Skeletal muscle satellite cell (primary cell): ENCODE results near the gene TRIM67.
A peak's percentile ranks its signal among the peaks of the same experiment; 100 is the strongest.

Experiments used
- H3K27me3 ChIP-seq: 2 replicates; pipeline ENCODE4 v1.7.0; 2013; ENCODE audit warnings: low read length; ENCODE audit not compliant: control insufficient read depth, insufficient read depth
- H3K36me3 ChIP-seq: 2 replicates; pipeline ENCODE4 v1.7.0; 2013; ENCODE audit warnings: mild to moderate bottlenecking, control low read depth, low read length; ENCODE audit not compliant: insufficient read depth
- H3K4me1 ChIP-seq: 2 replicates; pipeline ENCODE4 v1.7.0; 2013; ENCODE audit warnings: low read length; ENCODE audit not compliant: control insufficient read depth, insufficient read depth
- H3K4me2 ChIP-seq: 2 replicates; pipeline ENCODE4 v1.7.0; 2013; ENCODE audit warnings: mild to moderate bottlenecking, low read length
- H3K4me3 ChIP-seq: 2 replicates; pipeline ENCODE4 v1.7.0; 2013; ENCODE audit warnings: low read length
- H3K9ac ChIP-seq: 2 replicates; pipeline ENCODE4 v1.7.0; 2013; ENCODE audit warnings: mild to moderate bottlenecking, low read depth, low read length, moderate library complexity
- H3K9me3 ChIP-seq: replicated peaks from 2 replicates; pipeline ENCODE4 v1.7.0; 2013; ENCODE audit warnings: mild to moderate bottlenecking, control low read depth, low read length

TRIM67 gene

GRCh38 chr1:231231511-231231910 lies 69.7 kb downstream of the TRIM67 start:
- no peak overlapping the region for H3K9ac ChIP-seq
- no peak overlapping the region for H3K4me2 ChIP-seq
- H3K36me3 ChIP-seq, result peaks cover 21% of the 10 kb centered on the region
- no peaks in the 10 kb centered on the region for H3K27me3 ChIP-seq
- no peaks in the 10 kb centered on the region for H3K9me3 ChIP-seq
- H3K4me1 ChIP-seq, result peaks cover 16% of the 10 kb centered on the region
- no peak overlapping the region for H3K4me3 ChIP-seq

- Histone ChIP-seq H3K9me3 (no peaks in the 10 kb centered on the region), H3K4me3 (no peak overlapping the region), H3K9ac (no peak overlapping the region), H3K4me2 (no peak overlapping the region), H3K4me1 (peaks cover 19% of the 10 kb centered on the region), H3K36me3 (peaks cover 19% of the 10 kb centered on the region), H3K27me3 (no peaks in the 10 kb centered on the region)
Measured at GRCh38 chr1:231232870-231233734, 71.2 kb downstream of the TRIM67 start.

- no peaks in the 10 kb centered on the region for H3K9me3 ChIP-seq
- peaks cover 19% of the 10 kb centered on the region for H3K36me3 ChIP-seq
- H3K4me1 ChIP-seq, result peaks cover 19% of the 10 kb centered on the region
- H3K4me3 ChIP-seq, result no peak overlapping the region
- no peaks in the 10 kb centered on the region for H3K27me3 ChIP-seq
- no peak overlapping the region for H3K9ac ChIP-seq
- no peak overlapping the region for H3K4me2 ChIP-seq
Measured at GRCh38 chr1:231233735-231234417, 72.0 kb downstream of the TRIM67 start.

- Histone ChIP-seq H3K9me3 (no peaks in the 10 kb centered on the region), H3K27me3 (no peaks in the 10 kb centered on the region), H3K9ac (no peak overlapping the region), H3K4me3 (no peak overlapping the region), H3K4me2 (no peak overlapping the region), H3K4me1 (peaks cover 19% of the 10 kb centered on the region), H3K36me3 (peaks cover 19% of the 10 kb centered on the region)
Measured at GRCh38 chr1:231234506-231234905, 72.6 kb downstream of the TRIM67 start.

- H3K9ac ChIP-seq, result no peak overlapping the region
- peaks cover 24% of the 10 kb centered on the region for H3K4me1 ChIP-seq
- no peaks in the 10 kb centered on the region for H3K9me3 ChIP-seq
- no peak overlapping the region for H3K4me3 ChIP-seq
- peaks cover 15% of the 10 kb centered on the region for H3K36me3 ChIP-seq
- H3K4me2 ChIP-seq, result peak overlapping the region; percentile 6
- no peaks in the 10 kb centered on the region for H3K27me3 ChIP-seq
Measured at GRCh38 chr1:231235526-231236207, 73.8 kb downstream of the TRIM67 start.

- no peaks in the 10 kb centered on the region for H3K27me3 ChIP-seq
- no peaks in the 10 kb centered on the region for H3K9me3 ChIP-seq
- peaks cover 24% of the 10 kb centered on the region for H3K4me1 ChIP-seq
- peak overlapping the region; percentile 6 for H3K4me2 ChIP-seq
- H3K4me3 ChIP-seq, result no peak overlapping the region
- H3K9ac ChIP-seq, result no peak overlapping the region
- H3K36me3 ChIP-seq, result peaks cover 13% of the 10 kb centered on the region
Measured at GRCh38 chr1:231236208-231236591, 74.3 kb downstream of the TRIM67 start.

- no peaks in the 10 kb centered on the region for H3K27me3 ChIP-seq
- peaks cover 24% of the 10 kb centered on the region for H3K4me1 ChIP-seq
- H3K4me2 ChIP-seq, result no peak overlapping the region
Measured at GRCh38 chr1:231236938-231237337, 75.1 kb downstream of the TRIM67 start.

GRCh38 chr1:231238298-231238697 lies 76.4 kb downstream of the TRIM67 start:
- Histone ChIP-seq H3K9me3 (no peaks in the 10 kb centered on the region), H3K27me3 (no peaks in the 10 kb centered on the region), H3K9ac (no peak overlapping the region), H3K36me3 (peaks cover 10% of the 10 kb centered on the region), H3K4me3 (no peak overlapping the region), H3K4me1 (peaks cover 30% of the 10 kb centered on the region), H3K4me2 (no peak overlapping the region)

More at GRCh38 chr1:231236938-231237337, 75.1 kb downstream of the TRIM67 start:
- H3K4me3 ChIP-seq, result no peak overlapping the region
- H3K9me3 ChIP-seq, result no peaks in the 10 kb centered on the region
- H3K9ac ChIP-seq, result peak overlapping the region; percentile 14
- peaks cover 13% of the 10 kb centered on the region for H3K36me3 ChIP-seq

GRCh38 chr1:231240531-231240882 lies 78.6 kb downstream of the TRIM67 start:
- peak overlapping the region; percentile 96 for H3K4me3 ChIP-seq
- peak overlapping the region; percentile 91 for H3K9ac ChIP-seq
- peaks cover 22% of the 10 kb centered on the region for H3K4me1 ChIP-seq

GRCh38 chr1:231240883-231241735 lies 79.3 kb downstream of the TRIM67 start, which contains the start of gene GNPAT:
TSS of gene GNPAT (plus strand) at chr1:231241212. CDS start at chr1:231241379, 167 bp downstream.
- Histone ChIP-seq H3K36me3 (peaks cover 12% of the 10 kb centered on the region), H3K27me3 (no peaks in the 10 kb centered on the region), H3K4me2 (peak within 1 kb of the TSS; percentile 92), H3K9ac (peak within 1 kb of the TSS; percentile 91), H3K9me3 (no peaks in the 10 kb centered on the region), H3K4me1 (peaks cover 17% of the 10 kb centered on the region), H3K4me3 (peak within 1 kb of the TSS; percentile 96)

More at GRCh38 chr1:231240531-231240882, 78.6 kb downstream of the TRIM67 start:
- Histone ChIP-seq H3K4me2 (peak overlapping the region; percentile 92), H3K36me3 (peaks cover 10% of the 10 kb centered on the region), H3K9me3 (no peaks in the 10 kb centered on the region), H3K27me3 (no peaks in the 10 kb centered on the region)
